D721Med (cell line): Measurements from ENCODE around the gene PITPNM1.

Source experiments
- DNase-seq: peaks from one replicate; pipeline ENCODE4 v3.0.0; 2011; ENCODE audit warnings: low spot score; ENCODE audit not compliant: insufficient read length
- FAIRE-seq: peaks from 2 replicates; lab custom pipeline; 2011; peaks lifted over from hg19 to GRCh38; lab: Jason Lieb, UNC
- TF ChIP-seq, protein P1 (sequence below): IDR thresholded peaks from 2 replicates; pipeline ENCODE4 v1.5.1; 2012; ENCODE audit warnings: mild to moderate bottlenecking, control low read depth; ENCODE audit not compliant: insufficient read depth; ENCODE audit errors: missing control alignments

The PITPNM1 gene

DNA sequence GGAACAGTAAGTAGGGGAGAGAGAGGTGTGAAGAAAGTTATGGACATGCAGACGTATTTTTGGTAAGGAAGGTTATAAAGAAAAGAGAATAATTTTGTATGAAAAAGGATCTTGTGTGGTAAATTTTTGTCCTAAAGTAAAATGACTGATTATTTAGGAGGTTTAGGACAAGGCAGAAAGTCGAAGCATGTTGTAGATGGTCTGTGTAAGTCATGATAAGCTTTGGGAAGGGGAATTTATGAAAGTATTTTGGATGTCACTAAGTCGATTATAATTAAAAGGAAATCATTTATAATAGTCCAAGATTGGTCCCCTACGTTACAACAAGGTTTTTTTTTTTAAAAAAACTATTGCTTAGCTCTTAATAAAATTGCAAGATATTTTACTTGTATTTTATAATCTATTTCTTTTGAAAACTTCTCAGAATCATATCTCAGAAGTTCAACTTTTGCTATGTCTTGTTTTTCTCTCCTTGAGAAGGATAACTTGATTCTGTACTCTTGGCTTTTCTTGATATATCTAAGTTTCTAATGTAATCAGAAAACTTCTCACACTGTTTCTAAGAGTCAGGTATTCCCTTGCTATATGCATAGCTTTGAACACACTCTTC lies 29.0 kb upstream of the PITPNM1 start:
- no peak for DNase-seq
- TF ChIP-seq, protein P1, sequence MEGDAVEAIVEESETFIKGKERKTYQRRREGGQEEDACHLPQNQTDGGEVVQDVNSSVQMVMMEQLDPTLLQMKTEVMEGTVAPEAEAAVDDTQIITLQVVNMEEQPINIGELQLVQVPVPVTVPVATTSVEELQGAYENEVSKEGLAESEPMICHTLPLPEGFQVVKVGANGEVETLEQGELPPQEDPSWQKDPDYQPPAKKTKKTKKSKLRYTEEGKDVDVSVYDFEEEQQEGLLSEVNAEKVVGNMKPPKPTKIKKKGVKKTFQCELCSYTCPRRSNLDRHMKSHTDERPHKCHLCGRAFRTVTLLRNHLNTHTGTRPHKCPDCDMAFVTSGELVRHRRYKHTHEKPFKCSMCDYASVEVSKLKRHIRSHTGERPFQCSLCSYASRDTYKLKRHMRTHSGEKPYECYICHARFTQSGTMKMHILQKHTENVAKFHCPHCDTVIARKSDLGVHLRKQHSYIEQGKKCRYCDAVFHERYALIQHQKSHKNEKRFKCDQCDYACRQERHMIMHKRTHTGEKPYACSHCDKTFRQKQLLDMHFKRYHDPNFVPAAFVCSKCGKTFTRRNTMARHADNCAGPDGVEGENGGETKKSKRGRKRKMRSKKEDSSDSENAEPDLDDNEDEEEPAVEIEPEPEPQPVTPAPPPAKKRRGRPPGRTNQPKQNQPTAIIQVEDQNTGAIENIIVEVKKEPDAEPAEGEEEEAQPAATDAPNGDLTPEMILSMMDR: no peak
- FAIRE-seq: no peak

DNA sequence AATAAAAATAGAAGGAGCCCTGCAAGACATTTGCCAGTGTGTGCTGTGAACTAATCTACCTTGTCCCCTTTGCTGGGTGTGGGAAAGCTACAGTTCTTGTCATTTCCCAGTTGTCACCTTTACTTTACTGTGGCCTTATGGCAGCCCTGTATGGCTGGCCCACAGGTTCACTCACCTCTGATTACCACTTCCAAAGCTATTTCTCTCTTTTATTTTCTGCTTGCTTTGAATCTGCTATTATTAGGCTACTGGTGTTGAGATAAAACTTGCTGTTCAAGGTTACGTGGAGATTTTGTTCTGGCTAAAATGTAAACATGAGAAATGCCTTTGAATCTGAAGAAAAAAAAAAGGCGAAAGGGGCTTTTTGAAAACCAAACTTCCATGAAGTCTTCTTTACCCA lies 27.7 kb upstream of the PITPNM1 start:
- DNase-seq: no peak
- FAIRE-seq: no peak
- TF ChIP-seq, protein P1: no peak

DNA sequence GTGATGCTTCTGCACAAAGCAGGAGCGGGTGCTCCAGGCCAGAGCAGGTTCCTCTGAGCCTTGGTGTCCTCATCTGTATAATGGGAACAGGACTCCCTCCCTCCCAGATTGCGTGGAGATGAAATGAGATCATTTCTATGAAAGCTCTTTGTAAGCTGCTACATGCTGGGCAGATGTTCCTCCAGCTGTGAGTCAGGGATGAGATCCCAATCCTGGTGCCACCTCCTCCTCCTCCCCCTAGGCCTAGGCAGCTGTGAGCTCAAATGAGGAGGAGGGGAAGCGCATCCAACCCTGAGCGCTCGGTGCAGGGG lies 25.1 kb upstream of the PITPNM1 start:
- no peak for FAIRE-seq
- TF ChIP-seq, protein P1: no peak
- no peak for DNase-seq

DNA sequence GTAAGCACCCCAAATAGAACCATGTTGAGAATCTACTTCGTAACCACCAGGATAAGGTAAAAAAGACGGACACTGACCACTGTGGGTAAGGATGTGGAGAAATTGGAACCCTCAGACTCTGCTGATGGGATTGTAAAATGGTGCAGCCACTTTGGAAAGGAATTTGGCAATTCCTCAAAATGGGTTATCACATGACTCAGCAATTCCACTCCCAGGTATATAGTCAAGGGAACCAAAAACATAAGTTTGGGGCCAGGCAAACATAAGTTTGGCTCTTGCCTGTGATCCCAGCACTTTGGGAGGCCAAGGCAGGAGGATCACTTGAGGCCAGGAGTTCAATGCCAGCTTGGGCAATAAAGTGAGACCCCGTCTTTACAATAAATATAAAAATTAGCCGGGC lies 23.2 kb upstream of the PITPNM1 start:
- DNase-seq (no peak), FAIRE-seq (no peak)
- TF ChIP-seq, protein P1: no peak

DNA sequence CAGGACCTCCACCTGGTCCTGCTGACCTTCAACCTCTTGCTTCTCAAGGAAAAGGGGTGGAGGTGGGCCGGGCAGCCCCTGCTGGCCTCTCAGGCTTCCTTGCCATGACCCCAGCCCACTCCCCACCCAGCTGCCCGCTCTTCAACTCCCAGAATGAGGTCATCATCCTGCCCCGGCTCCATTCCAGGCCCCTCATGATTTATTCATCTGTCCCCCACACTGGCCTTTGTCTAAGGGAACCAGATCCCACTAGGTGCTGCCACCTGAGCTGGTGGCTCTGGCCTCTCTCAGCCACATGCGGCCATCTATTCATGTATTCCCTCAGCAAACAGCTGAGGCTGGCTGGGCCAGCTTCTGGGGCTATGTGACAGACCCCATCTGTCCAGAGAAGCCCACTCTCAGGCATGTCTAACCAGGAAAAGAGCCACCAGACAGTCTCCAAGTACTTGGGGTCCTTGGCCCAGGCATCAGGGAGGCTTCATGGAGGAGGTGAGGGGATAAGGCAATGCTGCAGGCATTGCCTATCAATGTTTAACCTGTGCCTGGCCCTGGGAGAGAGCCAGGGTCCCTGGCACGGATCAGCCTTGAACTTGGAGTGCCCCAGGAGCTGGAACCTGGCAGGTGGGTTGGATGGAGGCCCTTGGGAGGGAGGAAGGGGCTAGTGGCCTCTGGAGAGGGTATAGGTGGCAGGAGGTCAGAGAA lies 20.3 kb upstream of the PITPNM1 start:
- DNase-seq (no peak), FAIRE-seq (no peak)
- TF ChIP-seq, protein P1: no peak

DNA sequence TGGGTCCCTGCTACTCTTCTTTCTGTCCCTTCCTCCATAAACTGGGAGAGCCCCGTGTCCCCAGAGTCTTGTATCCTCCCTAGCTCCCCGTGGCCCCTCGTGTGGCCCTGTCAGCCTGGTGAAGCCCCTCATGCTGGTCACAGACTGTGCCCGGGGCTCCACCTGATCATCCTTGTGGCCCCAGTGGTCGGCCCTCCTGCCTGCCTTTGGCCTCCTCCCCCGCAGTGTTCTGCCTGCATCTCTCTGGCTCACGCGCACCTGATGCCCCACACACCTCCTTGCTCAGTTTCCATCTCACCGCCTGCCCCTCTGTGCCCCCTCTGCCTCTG lies 19.3 kb upstream of the PITPNM1 start:
- TF ChIP-seq, protein P1: no peak
- FAIRE-seq (no peak), DNase-seq (no peak)
